GM18505 (cell line): ENCODE measurements around the gene FBN2.
"Not testable (repeated sequence)": the region's sequence is repeated elsewhere in the genome, so short reads cannot be mapped to it uniquely, and the experiment has no call there.

Experiments used
- ATAC-seq: cut with Tn5 transposase; IDR thresholded peaks from one replicate; pipeline ENCODE4 v1.9.1; 2021; ENCODE audit not compliant: unreplicated experiment
- POLR2A ChIP-seq: IDR thresholded peaks from 4 replicates; pipeline ENCODE4 v1.6.1; 2011; ENCODE audit warnings: borderline replicate concordance; ENCODE audit not compliant: insufficient read depth, insufficient read length; ENCODE audit errors: extremely low read depth

Gene FBN2

GRCh38 chr5:128412145-128412930, 125.7 kb downstream of the FBN2 start:
- no peak for TF ChIP-seq POLR2A
- ATAC-seq: no peak

- no peak for ATAC-seq
- TF ChIP-seq POLR2A: no peak
These were observed 128.8 kb downstream of the FBN2 start for GRCh38 chr5:128409166-128409800.

- ATAC-seq: no peak
- no peak for TF ChIP-seq POLR2A
These were observed 129.4 kb downstream of the FBN2 start for GRCh38 chr5:128408622-128409021.

- TF ChIP-seq POLR2A: no peak
These were observed 130.1 kb downstream of the FBN2 start for GRCh38 chr5:128407944-128408343.

GRCh38 chr5:128406803-128407202, 131.2 kb downstream of the FBN2 start:
- TF ChIP-seq POLR2A: no peak
- no peak for ATAC-seq

More at GRCh38 chr5:128407944-128408343, 130.1 kb downstream of the FBN2 start:
- no peak for ATAC-seq

GRCh38 chr5:128405159-128405558, 132.9 kb downstream of the FBN2 start:
- no peak for TF ChIP-seq POLR2A
- no peak for ATAC-seq

GRCh38 chr5:128403333-128403732, 134.7 kb downstream of the FBN2 start:
- ATAC-seq: no peak
- no peak for TF ChIP-seq POLR2A

GRCh38 chr5:128402506-128402905, 135.5 kb downstream of the FBN2 start:
- no peak for ATAC-seq
- TF ChIP-seq POLR2A: no peak

- ATAC-seq: not testable (repeated sequence)
These were observed 137.3 kb downstream of the FBN2 start for GRCh38 chr5:128400766-128401165.

- TF ChIP-seq POLR2A: no peak
- no peak for ATAC-seq
These were observed 138.9 kb downstream of the FBN2 start for GRCh38 chr5:128399111-128399510.

GRCh38 chr5:128397876-128398275, 140.2 kb downstream of the FBN2 start:
- no peak for ATAC-seq

GRCh38 chr5:128395073-128395472, 143.0 kb downstream of the FBN2 start:
- TF ChIP-seq POLR2A: no peak
- ATAC-seq: no peak

More at GRCh38 chr5:128397876-128398275, 140.2 kb downstream of the FBN2 start:
- no peak for TF ChIP-seq POLR2A

- no peak for ATAC-seq
- no peak for TF ChIP-seq POLR2A
These were observed 154.0 kb downstream of the FBN2 start for GRCh38 chr5:128384068-128384467.

- no peak for ATAC-seq
- TF ChIP-seq POLR2A: no peak
These were observed 157.7 kb downstream of the FBN2 start for GRCh38 chr5:128380337-128380736.
